Left ventricle myocardium inferior (tissue), 1 donor: Measurements from ENCODE around the gene ANKRD23. TPM values are rescaled to one million over a fixed set of nuclear protein-coding genes. Genes with fewer than 3 reads are reported as not detected.

Source experiments
- DNase-seq: peaks from one replicate; pipeline ENCODE4 v3.0.0-alpha.2; 2020
- H3K27ac ChIP-seq: fragments of 200-600 bp; replicated peaks from 2 replicates; pipeline ENCODE4 v1.8.0; 2021
- H3K27me3 ChIP-seq: fragments of 200-600 bp; 2 replicates; pipeline ENCODE4 v1.8.0; 2021; ENCODE audit warnings: low read depth
- H3K36me3 ChIP-seq: fragments of 200-600 bp; 2 replicates; pipeline ENCODE4 v1.8.0; 2021
- H3K4me1 ChIP-seq: fragments of 200-600 bp; 2 replicates; pipeline ENCODE4 v1.8.0; 2021
- H3K4me3 ChIP-seq: fragments of 200-600 bp; 2 replicates; pipeline ENCODE4 v1.8.0; 2021; ENCODE audit warnings: mild to moderate bottlenecking, moderate library complexity
- H3K9me3 ChIP-seq: fragments of 200-600 bp; replicated peaks from 2 replicates; pipeline ENCODE4 v1.8.0; 2021
- CTCF ChIP-seq: fragments of 200-600 bp; IDR thresholded peaks from 2 replicates; pipeline ENCODE4 v1.8.0; 2021; ENCODE audit warnings: antibody characterized with exemption, mild to moderate bottlenecking, borderline replicate concordance
- intact Hi-C: fragments of 100-400 bp; cut with micrococcal nuclease; formaldehyde crosslinking; loops from one replicate; pipeline ENCODE4 v1.11.0; 2022
- total RNA-seq: library from RNA; stranded (reverse); fragmentation: NEBNext Ultra II Directional; extraction: Animal tissue kit (Norgen Biotek cat#: 25700); gene quantifications from one replicate; pipeline ENCODE4 v1.2.1, GENCODE V29; 2021
- donor health status: DM: no; HTN: yes; CAD: no; lungs with severe emphysema.

ANKRD23 gene
- total RNA-seq, 1 donor from 2014 or later, result 14.4 TPM

- Histone ChIP-seq H3K9me3 (no peaks in the 10 kb centered on the region), H3K27ac (no peak overlapping the region), H3K4me3 (no peak overlapping the region), H3K4me1 (peaks cover 78% of the 10 kb centered on the region), H3K27me3 (no peaks in the 10 kb centered on the region), H3K36me3 (peaks cover 36% of the 10 kb centered on the region)
- TF ChIP-seq CTCF, result no peak
- no peak for DNase-seq
- intact Hi-C loops, result no loop called here
Measured at GRCh38 chr2:96821113-96821675, 22.6 kb downstream of the ANKRD23 start.

GRCh38 chr2:96819876-96820511 lies 23.8 kb downstream of the ANKRD23 start:
- no peaks in the 10 kb centered on the region for H3K9me3 ChIP-seq
- H3K36me3 ChIP-seq, result peaks cover 24% of the 10 kb centered on the region
- no peak for DNase-seq
- H3K4me3 ChIP-seq, result peak overlapping the region; percentile 90
- H3K27me3 ChIP-seq, result no peaks in the 10 kb centered on the region
- H3K27ac ChIP-seq, result peak overlapping the region; percentile 60
- intact Hi-C loops, result no loop called here
- peaks cover 84% of the 10 kb centered on the region for H3K4me1 ChIP-seq
- no peak for TF ChIP-seq CTCF

GRCh38 chr2:96819128-96819875 lies 24.5 kb downstream of the ANKRD23 start:
- H3K4me3 ChIP-seq, result peak overlapping the region; percentile 90
- peak; percentile 51 for DNase-seq
- intact Hi-C loops, result no loop called here

DNA sequence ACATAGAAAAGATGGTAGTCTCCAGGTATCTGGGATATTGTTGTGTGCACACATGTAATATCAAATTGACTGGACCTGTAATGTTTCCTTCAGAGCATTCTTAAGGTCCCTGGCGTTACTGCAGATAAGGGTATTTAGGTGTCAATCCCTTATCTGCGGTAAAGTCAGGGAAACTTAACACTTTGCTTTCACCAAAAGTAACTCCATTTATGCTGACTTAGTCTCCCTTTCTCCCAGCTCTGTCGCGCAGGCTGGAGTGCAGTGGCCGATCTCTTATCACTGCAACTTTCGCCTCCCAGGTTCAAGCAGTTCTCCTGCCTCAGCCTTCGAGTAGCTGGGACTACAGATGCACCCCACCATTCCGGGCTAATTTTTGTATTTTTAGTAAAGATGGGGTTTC lies 25.9 kb downstream of the ANKRD23 start:
- peak overlapping the region; percentile 90 for H3K4me3 ChIP-seq
- no peak for TF ChIP-seq CTCF
- no peaks in the 10 kb centered on the region for H3K27me3 ChIP-seq
- H3K36me3 ChIP-seq, result peaks cover 10% of the 10 kb centered on the region
- H3K9me3 ChIP-seq, result no peaks in the 10 kb centered on the region
- H3K4me1 ChIP-seq, result peaks cover 76% of the 10 kb centered on the region
- DNase-seq, result no peak
- intact Hi-C loops, result no loop called here
- H3K27ac ChIP-seq, result no peak overlapping the region

More at GRCh38 chr2:96819128-96819875, 24.5 kb downstream of the ANKRD23 start:
- Histone ChIP-seq H3K36me3 (peaks cover 18% of the 10 kb centered on the region), H3K9me3 (no peaks in the 10 kb centered on the region), H3K27me3 (no peaks in the 10 kb centered on the region), H3K4me1 (peaks cover 80% of the 10 kb centered on the region), H3K27ac (peak overlapping the region; percentile 60)
- TF ChIP-seq CTCF, result no peak

DNA sequence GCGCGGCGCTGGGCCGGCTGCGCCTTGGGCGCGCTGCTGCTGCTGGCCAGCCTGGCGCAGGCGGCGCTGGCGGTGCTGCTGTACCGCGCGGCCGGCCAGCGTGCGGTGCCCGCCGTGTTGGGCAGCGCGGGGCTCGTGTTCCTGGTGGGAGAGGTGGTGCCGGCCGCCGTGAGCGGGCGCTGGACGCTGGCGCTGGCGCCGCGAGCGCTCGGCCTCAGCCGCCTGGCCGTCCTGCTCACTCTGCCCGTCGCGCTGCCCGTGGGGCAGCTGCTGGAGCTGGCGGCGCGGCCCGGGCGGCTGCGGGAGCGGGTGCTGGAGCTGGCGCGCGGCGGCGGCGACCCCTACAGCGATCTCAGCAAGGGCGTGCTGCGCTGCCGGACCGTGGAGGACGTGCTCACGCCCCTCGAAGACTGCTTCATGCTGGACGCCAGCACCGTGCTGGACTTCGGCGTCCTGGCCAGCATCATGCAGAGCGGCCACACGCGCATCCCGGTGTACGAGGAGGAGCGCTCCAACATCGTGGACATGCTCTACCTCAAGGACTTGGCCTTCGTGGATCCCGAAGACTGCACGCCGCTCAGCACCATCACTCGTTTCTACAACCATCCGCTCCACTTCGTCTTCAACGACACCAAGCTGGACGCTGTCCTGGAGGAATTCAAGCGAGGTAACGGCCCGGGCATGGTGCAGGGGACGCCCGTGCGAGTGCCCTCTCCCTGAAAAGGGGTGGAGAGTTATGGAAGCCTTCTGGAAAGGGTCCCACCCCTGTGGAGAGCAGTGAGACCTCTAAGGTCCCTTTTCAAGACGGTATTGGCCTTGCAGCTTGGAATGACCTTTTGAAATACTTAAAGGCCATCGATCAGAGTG lies 26.8 kb downstream of the ANKRD23 start:
- Histone ChIP-seq H3K4me1 (peaks cover 76% of the 10 kb centered on the region), H3K36me3 (peaks cover 4% of the 10 kb centered on the region), H3K27me3 (no peaks in the 10 kb centered on the region), H3K27ac (peak overlapping the region; percentile 100), H3K4me3 (peak overlapping the region; percentile 90), H3K9me3 (no peaks in the 10 kb centered on the region)
- no peak for DNase-seq
- no peak for TF ChIP-seq CTCF
- intact Hi-C loops, result no loop called here
